Ovary (tissue), 3 donors: ENCODE data around the gene RMP24.

Experiments used
- EP300 ChIP-seq: sonication (generic); formaldehyde crosslinking; IDR thresholded peaks from one replicate; pipeline ENCODE4 v1.6.1; 2017; ENCODE audit warnings: antibody characterized with exemption
- TF ChIP-seq, protein P1 (sequence below), 3 donors: fragments of 450-650 bp in 2 of 3; fragments of 200-600 bp in 1 of 3; IDR thresholded peaks; one replicate each; pipeline versions ENCODE4 v1.5.1 to v1.8.0; 2016 to 2022; ENCODE audit warnings: antibody characterized with exemption in 3 of 3, mild to moderate bottlenecking in 1 of 3
- donor health status: DM: no; HTN: no; CAD: no.

DNA sequence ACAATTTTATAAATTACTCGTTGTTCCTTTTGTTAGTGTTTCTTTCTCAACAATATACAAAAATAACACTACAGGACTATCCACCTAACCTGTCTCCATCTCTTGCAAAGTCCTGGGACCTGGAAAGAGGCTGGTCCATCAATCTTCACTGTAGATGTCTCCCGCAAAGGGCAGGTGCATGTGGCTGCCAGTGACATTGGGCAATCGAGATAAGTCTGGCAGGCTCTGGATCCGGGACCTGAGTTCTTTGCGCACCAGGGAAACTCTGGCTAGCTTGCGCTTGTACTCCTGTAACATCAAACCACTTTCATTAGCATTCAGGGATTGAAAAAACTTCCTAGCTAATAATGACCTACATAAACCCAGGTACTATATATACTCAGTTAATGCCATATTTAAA lies 20.5 kb downstream of the RMP24 start:
- TF ChIP-seq, protein P1, sequence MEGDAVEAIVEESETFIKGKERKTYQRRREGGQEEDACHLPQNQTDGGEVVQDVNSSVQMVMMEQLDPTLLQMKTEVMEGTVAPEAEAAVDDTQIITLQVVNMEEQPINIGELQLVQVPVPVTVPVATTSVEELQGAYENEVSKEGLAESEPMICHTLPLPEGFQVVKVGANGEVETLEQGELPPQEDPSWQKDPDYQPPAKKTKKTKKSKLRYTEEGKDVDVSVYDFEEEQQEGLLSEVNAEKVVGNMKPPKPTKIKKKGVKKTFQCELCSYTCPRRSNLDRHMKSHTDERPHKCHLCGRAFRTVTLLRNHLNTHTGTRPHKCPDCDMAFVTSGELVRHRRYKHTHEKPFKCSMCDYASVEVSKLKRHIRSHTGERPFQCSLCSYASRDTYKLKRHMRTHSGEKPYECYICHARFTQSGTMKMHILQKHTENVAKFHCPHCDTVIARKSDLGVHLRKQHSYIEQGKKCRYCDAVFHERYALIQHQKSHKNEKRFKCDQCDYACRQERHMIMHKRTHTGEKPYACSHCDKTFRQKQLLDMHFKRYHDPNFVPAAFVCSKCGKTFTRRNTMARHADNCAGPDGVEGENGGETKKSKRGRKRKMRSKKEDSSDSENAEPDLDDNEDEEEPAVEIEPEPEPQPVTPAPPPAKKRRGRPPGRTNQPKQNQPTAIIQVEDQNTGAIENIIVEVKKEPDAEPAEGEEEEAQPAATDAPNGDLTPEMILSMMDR (IDR thresholded peaks at IDR 0.05) = no peak
- no peak for TF ChIP-seq EP300
